HepG2 (cell line): ENCODE measurements around the gene TPX2. TPM values are rescaled to one million over a fixed set of nuclear protein-coding genes. Genes with fewer than 3 reads are reported as not detected.

Experiments
- FOXM1 ChIP-seq: sonication (generic); formaldehyde crosslinking; IDR thresholded peaks from 2 replicates; pipeline ENCODE4 v1.5.0; 2020; ENCODE audit warnings: missing genetic modification reagents
- HNRNPUL1 ChIP-seq: fragments of 200-400 bp; formaldehyde crosslinking; IDR thresholded peaks from 2 replicates; pipeline ENCODE4 v1.6.1; 2017; ENCODE audit warnings: low read depth, mild to moderate bottlenecking, low read length, moderate library complexity
- JARID2 ChIP-seq: sonication (generic); formaldehyde crosslinking; IDR thresholded peaks from 2 replicates; pipeline ENCODE4 v1.8.1; 2023; ENCODE audit warnings: missing genetic modification reagents, inconsistent platforms; ENCODE audit not compliant: insufficient replicate concordance
- MZF1 ChIP-seq: sonication (generic); formaldehyde crosslinking; IDR thresholded peaks from 2 replicates; pipeline ENCODE4 v1.8.1; 2023; ENCODE audit warnings: mild to moderate bottlenecking, missing genetic modification reagents, borderline replicate concordance
- NFE2 ChIP-seq: sonication (generic); formaldehyde crosslinking; IDR thresholded peaks from 2 replicates; pipeline ENCODE4 v1.4.0; 2020; ENCODE audit warnings: missing genetic modification reagents
- NFKB2 ChIP-seq: sonication (generic); formaldehyde crosslinking; IDR thresholded peaks from 2 replicates; pipeline ENCODE4 v1.4.0; 2020; ENCODE audit warnings: missing genetic modification reagents, borderline replicate concordance
- PHF20 ChIP-seq: sonication (generic); formaldehyde crosslinking; IDR thresholded peaks from 2 replicates; pipeline ENCODE4 v1.5.0; 2020; ENCODE audit warnings: mild to moderate bottlenecking, missing genetic modification reagents
- PTBP1 ChIP-seq: fragments of 200-400 bp; formaldehyde crosslinking; IDR thresholded peaks from 2 replicates; pipeline ENCODE4 v1.6.1; 2018; ENCODE audit warnings: low read length, low read depth; ENCODE audit not compliant: poor library complexity, severe bottlenecking
- RAD51 ChIP-seq: fragments of 450-650 bp; IDR thresholded peaks from 2 replicates; pipeline ENCODE4 v1.6.1; 2016; ENCODE audit warnings: borderline replicate concordance
- RBM22 ChIP-seq: fragments of 200-400 bp; formaldehyde crosslinking; optimal IDR thresholded peaks from 2 replicates; pipeline ENCODE3; 2017; ENCODE audit warnings: mild to moderate bottlenecking, low read length, moderate library complexity
- RFX3 ChIP-seq: IDR thresholded peaks from 2 replicates; pipeline ENCODE4 v1.6.1; 2016; ENCODE audit warnings: missing biosample characterization, missing genetic modification reagents
- SSRP1 ChIP-seq: IDR thresholded peaks from 2 replicates; pipeline ENCODE4 v1.6.1; 2016; ENCODE audit warnings: control low read depth
- TAF1 ChIP-seq: sonication (generic); formaldehyde crosslinking; IDR thresholded peaks from 2 replicates; pipeline ENCODE4 v1.4.0; 2020; ENCODE audit warnings: missing genetic modification reagents
- TARDBP ChIP-seq: sonication (generic); formaldehyde crosslinking; IDR thresholded peaks from 2 replicates; pipeline ENCODE4 v1.8.0; 2022; ENCODE audit warnings: mild to moderate bottlenecking, missing genetic modification reagents
- ZFAT ChIP-seq: sonication (generic); formaldehyde crosslinking; conservative IDR thresholded peaks from 2 replicates; pipeline ENCODE4 v1.8.1; 2023; ENCODE audit warnings: missing genetic modification reagents, inconsistent platforms
- ZFP41 ChIP-seq: sonication (generic); formaldehyde crosslinking; IDR thresholded peaks from 2 replicates; pipeline ENCODE4 v1.4.0; 2020; ENCODE audit warnings: mild to moderate bottlenecking, missing genetic modification reagents, borderline replicate concordance
- ZNF746 ChIP-seq: sonication (generic); formaldehyde crosslinking; IDR thresholded peaks from 2 replicates; pipeline ENCODE4 v1.8.0; 2022; ENCODE audit warnings: mild to moderate bottlenecking, missing genetic modification reagents
- ZNF777 ChIP-seq: sonication (generic); formaldehyde crosslinking; IDR thresholded peaks from 2 replicates; pipeline ENCODE4 v1.4.0; 2020; ENCODE audit warnings: missing genetic modification reagents
- polyA plus RNA-seq, 8 experiments: library from polyadenylated mRNA; depleted of rRNA in 3 of 8; stranded (reverse) in 7 of 8; unstranded in 1 of 8; fragments of >200 nt; fragmentation: Illumina TruSeq in 4 of 8; extraction: Trizol in 4 of 8; gene quantifications; 2 replicates each; pipeline versions ENCODE4 v1.2.1 to v1.2.3, GENCODE V29; 2011 to 2016; ENCODE audit warnings: low read depth in 4 of 8, missing spikeins in 1 of 8, mixed read lengths in 1 of 8; ENCODE audit not compliant: insufficient read depth in 1 of 8
- total RNA-seq, 5 experiments: library from RNA; depleted of rRNA; stranded (reverse); fragments of >200 nt; fragmentation: Illumina TruSeq; extraction: Trizol; gene quantifications; 2 replicates each; pipeline ENCODE4 v1.2.3, GENCODE V29; 2016; ENCODE audit warnings: low read depth in 1 of 5
- TF ChIP-seq, protein P1 (sequence below), 2 experiments: sonication (generic) in 1 of 2; formaldehyde crosslinking in 1 of 2; IDR thresholded peaks; 2 replicates each; pipeline versions ENCODE4 v1.4.0 to v1.6.1; 2016 to 2020; ENCODE audit warnings: borderline replicate concordance in 1 of 2, low read depth in 1 of 2, mild to moderate bottlenecking in 1 of 2, missing genetic modification reagents in 1 of 2
- TF ChIP-seq, protein P2 (sequence below): sonication (generic); formaldehyde crosslinking; IDR thresholded peaks from 2 replicates; pipeline ENCODE4 v1.5.0; 2020; ENCODE audit warnings: missing genetic modification reagents, mild to moderate bottlenecking, borderline replicate concordance
- TF ChIP-seq, protein P3 (sequence below), 2 experiments: fragments of 450-650 bp in 1 of 2; sonication (generic) in 1 of 2; formaldehyde crosslinking; IDR thresholded peaks; 2 replicates each; pipeline versions ENCODE4 v1.5.0 to v1.8.0; 2020 to 2022; ENCODE audit warnings: mild to moderate bottlenecking in 1 of 2, missing genetic modification reagents in 1 of 2
- TF ChIP-seq, protein P4 (sequence below): sonication (generic); formaldehyde crosslinking; IDR thresholded peaks from 2 replicates; pipeline ENCODE4 v1.9.0; 2022; ENCODE audit warnings: low read depth, missing genetic modification reagents

TPX2 gene
- total and polyA plus RNA-seq, 2 of the 13 experiments (the other 11 are each of a cell fraction or from before 2014, with no cell fraction given) = 34.3 to 124 TPM

DNA sequence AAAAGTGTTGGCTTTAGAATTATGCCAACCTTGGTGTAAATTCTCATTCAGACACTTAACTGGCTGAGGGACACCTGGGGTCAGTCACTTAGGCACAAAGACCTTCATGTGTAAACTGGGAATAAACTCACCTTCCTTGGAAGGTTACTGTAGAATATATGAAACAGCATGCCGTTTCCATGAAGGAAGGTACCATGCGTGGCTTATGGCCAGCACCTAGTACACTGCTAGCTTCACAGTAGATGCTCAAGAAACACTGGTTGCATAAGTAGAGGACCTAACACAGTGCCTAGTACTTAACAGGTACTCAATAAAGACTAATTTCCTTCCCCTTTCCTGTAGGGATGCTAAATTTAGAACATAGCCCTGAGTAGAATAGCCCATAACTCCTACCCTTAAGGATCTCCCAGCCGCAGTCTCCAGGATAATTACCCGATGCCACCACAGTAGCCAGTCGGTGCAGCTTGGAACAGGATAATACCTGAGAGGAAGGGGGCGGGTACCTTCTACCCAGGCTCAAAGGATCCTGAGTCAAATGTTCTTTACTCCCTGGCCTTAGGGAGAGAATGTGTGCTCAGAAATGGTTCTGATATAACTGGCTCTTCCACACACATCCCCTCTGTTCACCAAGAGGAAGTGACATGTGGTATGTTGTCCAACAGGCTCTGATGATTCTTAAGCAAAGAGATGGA lies 20.0 kb upstream of the TPX2 start (continued):
- TF ChIP-seq, protein P1, sequence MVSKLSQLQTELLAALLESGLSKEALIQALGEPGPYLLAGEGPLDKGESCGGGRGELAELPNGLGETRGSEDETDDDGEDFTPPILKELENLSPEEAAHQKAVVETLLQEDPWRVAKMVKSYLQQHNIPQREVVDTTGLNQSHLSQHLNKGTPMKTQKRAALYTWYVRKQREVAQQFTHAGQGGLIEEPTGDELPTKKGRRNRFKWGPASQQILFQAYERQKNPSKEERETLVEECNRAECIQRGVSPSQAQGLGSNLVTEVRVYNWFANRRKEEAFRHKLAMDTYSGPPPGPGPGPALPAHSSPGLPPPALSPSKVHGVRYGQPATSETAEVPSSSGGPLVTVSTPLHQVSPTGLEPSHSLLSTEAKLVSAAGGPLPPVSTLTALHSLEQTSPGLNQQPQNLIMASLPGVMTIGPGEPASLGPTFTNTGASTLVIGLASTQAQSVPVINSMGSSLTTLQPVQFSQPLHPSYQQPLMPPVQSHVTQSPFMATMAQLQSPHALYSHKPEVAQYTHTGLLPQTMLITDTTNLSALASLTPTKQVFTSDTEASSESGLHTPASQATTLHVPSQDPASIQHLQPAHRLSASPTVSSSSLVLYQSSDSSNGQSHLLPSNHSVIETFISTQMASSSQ (IDR thresholded peaks at IDR 0.05; ENCODE audit: low read depth) = no peak
- TF ChIP-seq, protein P1 (CRISPR knock-in tag; IDR thresholded peaks at IDR 0.05; ENCODE audit: borderline replicate concordance) = no peak
- TF ChIP-seq, protein P2, sequence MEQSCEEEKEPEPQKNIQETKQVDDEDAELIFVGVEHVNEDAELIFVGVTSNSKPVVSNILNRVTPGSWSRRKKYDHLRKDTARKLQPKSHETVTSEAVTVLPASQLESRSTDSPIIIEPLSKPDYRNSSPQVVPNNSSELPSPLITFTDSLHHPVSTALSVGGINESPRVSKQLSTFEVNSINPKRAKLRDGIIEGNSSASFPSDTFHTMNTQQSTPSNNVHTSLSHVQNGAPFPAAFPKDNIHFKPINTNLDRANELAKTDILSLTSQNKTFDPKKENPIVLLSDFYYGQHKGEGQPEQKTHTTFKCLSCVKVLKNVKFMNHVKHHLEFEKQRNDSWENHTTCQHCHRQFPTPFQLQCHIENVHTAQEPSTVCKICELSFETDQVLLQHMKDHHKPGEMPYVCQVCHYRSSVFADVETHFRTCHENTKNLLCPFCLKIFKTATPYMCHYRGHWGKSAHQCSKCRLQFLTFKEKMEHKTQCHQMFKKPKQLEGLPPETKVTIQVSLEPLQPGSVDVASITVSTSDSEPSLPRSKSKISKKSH (CRISPR knock-in tag) = no peak
- TF ChIP-seq TARDBP (CRISPR knock-in tag) (no peak), RAD51 (no peak), JARID2 (CRISPR knock-in tag) (no peak), SSRP1 (peak; percentile 97), ZFAT (no peak), PTBP1 (no peak), TAF1 (peak; percentile 18; the same call in 1 of the 2 replicates), FOXM1 (no peak), RFX3 (CRISPR knock-in tag) (no peak), HNRNPUL1 (no peak), NFKB2 (no peak), MZF1 (CRISPR knock-in tag) (no peak), RBM22 (peak; percentile 76), ZNF746 (CRISPR knock-in tag) (no peak), PHF20 (CRISPR knock-in tag) (no peak), ZFP41 (CRISPR knock-in tag) (no peak), ZNF777 (CRISPR knock-in tag) (no peak), NFE2 (CRISPR knock-in tag) (no peak)
- TF ChIP-seq, protein P3, sequence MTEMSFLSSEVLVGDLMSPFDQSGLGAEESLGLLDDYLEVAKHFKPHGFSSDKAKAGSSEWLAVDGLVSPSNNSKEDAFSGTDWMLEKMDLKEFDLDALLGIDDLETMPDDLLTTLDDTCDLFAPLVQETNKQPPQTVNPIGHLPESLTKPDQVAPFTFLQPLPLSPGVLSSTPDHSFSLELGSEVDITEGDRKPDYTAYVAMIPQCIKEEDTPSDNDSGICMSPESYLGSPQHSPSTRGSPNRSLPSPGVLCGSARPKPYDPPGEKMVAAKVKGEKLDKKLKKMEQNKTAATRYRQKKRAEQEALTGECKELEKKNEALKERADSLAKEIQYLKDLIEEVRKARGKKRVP (CRISPR knock-in tag; IDR thresholded peaks at IDR 0.05) = 0 out of 4 replicates have a peak, but pooled peaks of 1 of the 2 experiments have one; percentile 34
- TF ChIP-seq, protein P4, sequence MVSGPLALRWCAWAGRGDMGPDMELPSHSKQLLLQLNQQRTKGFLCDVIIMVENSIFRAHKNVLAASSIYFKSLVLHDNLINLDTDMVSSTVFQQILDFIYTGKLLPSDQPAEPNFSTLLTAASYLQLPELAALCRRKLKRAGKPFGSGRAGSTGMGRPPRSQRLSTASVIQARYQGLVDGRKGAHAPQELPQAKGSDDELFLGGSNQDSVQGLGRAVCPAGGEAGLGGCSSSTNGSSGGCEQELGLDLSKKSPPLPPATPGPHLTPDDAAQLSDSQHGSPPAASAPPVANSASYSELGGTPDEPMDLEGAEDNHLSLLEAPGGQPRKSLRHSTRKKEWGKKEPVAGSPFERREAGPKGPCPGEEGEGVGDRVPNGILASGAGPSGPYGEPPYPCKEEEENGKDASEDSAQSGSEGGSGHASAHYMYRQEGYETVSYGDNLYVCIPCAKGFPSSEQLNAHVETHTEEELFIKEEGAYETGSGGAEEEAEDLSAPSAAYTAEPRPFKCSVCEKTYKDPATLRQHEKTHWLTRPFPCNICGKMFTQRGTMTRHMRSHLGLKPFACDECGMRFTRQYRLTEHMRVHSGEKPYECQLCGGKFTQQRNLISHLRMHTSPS (CRISPR knock-in tag) = no peak
